NCI-H146 treated with DMSO at 0.1 percent for 48 hours (cell line): Measurements from ENCODE around the gene ULBP3.
"Not testable (repeated sequence)": the region's sequence is repeated elsewhere in the genome, so short reads cannot be mapped to it uniquely, and the experiment has no call there.

ENCODE experiments used
- DNase-seq: peaks from one replicate; lab custom pipeline; 2025; ENCODE audit not compliant: unreplicated experiment; lab: John Stamatoyannopoulos, UW

Gene ULBP3

DNA sequence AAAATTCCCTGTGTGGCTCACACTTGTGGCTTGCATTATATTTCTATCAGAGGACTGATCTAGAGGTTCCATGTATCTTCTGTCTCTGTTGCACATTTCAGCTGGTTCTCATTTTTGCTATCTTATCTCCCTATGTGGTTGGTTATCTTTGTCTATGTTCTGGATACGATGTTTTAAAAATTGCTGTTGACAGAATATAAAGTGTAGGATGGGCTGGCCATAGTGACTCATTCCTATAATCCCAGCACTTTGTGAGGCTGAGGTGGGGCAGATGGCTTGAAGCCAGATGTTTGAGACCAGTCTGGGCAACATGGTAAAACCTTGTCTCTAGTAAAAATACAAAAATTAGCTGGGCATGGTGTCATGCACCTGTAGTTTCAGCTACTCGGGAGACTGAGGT is 9.9 kb upstream of the ULBP3 start:
- no peak for DNase-seq

DNA sequence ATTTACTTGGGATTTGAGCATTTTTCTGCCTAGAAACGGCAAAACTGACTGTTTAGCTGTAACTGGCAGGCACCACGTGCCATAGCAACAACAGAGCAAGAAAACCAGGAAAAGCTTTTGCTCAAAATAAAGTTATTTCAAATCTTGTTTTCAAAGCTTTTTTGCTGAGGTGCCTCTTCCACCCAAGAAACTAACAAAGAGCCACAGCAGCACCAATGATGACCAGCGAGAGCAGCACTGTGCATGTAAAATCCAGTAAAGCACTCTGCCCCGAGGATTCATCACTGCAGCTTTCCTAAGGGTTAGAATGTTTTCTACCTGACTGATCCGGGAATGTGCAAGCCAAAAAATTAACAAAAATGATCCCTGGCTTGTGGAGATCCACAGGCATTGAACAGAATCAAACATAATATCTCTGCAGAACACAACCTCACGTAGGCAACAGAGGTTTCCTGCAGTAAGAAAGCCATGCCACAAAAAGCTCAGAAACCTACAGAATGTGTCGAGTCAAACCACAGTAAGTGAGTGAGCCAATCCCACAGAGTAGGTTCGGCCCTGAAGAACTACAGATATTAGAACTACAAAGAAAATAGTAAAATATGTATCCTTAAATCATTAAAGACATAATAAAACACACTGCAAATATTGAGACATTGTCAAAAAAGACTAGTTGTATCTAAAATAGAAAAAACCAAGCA is 7.4 kb upstream of the ULBP3 start:
- no peak for DNase-seq

DNA sequence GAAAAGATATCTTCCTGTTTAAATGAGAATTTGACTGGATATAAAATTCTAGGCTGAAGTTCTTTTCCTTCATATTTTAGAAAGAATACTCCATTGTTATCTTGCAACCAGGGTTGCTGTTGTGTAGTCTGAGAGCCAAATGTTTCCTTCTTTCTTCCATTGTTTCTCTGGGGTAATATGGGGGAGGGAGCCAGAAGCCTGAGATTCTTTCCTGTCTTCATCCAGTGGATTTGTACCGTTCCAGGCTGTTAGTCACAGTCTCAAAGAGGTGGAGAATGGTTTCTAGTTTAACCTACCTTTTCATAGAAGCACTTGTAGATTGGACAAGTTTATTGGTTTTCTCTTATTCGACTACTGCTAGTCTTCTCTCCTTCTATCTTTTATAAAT is 6.1 kb upstream of the ULBP3 start:
- no peak for DNase-seq

DNA sequence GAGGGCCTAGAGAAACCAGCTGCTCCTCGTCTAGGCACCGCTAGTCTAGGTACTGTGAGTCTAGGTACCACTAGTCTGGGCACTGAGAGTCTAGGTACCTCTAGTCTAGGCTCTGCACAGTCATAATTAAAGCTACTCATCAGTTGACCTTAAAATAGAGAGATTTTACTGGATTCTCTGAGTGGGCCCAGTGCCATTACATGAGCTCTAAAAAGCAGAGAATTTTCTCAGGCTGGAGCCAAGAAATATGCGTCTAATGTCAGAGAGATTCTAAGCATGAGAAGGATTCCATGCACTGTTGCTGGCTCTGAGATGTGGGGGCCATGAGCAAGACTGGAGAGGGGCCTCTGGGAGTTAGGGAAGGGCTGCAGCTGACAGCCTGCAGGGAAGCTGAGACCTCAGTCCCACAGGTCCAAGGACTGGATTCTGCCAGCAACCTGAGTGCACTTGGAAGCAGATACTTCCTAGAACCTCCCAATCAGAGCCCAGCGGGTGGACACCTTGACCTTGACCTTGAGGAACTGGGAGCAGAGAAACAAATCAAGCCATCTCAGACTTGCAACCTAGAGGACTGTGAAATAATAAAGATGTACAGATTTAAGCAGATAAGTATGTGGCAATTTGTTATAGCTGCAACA is 5.6 kb upstream of the ULBP3 start:
- not testable (repeated sequence) for DNase-seq

DNA sequence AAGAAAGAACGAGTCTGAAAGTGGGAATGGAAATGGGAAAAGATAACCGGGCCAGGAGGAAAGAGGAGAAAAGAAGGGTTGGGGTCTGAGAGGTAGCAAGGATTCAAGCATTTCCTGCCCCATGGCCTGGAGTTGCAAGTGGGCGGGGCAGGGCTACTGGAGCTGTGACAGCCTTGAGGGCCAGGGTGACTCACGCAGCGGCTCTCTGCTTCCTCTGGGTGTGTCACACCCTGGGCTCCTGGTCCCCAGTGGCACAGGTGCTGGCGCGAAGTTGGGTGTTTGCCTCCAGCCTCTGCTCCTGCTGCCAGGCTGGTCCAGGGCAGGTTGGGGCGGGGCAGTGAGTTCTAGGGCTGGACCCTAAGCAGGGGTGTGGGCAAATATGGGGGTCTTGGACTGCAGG is 3.3 kb upstream of the ULBP3 start:
- peak; percentile 16 for DNase-seq

DNA sequence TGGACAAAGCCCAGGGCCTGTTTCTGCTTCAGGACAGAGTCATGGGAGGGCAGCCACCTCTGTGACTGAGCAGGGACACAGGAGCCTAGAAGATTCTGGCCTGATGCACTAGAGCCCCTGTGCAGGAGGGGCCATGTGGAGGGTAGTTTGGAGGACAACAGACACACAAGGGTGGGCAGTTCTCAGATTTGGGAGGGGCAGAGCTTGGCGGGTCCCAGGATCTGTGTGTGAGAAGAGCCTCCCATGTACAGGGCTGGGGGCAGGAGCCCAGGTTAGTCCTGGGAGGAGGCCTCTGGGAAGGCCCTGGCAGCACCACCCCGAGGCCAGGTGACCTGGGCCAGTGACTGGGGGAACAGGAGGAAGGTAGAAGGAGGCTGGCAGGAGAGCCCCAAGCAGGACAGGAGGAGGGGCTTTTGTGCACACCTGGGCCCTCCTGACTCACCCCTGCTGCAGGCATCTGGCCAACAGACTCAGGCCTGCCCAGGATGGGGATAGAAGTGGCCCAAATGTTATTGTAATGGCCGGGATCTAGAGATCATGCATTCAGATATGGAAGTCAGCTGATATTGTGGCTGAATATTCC is 1.4 kb upstream of the ULBP3 start:
- DNase-seq = no peak

DNA sequence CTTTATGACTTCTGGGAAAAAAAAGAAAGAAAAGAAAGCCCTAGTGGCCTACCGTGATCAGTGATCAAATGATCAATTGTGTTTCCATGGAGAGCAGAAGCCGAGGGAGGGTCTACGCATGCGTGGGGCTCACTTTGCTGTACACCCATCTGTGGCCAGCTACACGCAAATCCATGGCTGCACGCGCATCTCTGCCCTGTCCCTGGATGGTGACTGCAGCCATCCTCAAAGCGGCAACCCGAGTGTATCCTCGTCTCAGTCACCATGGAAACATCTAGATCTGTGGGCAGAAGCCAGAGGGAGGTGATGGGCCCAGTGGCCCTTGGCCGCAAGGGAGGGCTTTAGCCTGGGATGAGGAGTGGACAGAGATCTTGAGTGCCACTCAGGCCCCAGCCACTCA is 785 bp upstream of the ULBP3 start:
- peak; percentile 92 for DNase-seq

DNA sequence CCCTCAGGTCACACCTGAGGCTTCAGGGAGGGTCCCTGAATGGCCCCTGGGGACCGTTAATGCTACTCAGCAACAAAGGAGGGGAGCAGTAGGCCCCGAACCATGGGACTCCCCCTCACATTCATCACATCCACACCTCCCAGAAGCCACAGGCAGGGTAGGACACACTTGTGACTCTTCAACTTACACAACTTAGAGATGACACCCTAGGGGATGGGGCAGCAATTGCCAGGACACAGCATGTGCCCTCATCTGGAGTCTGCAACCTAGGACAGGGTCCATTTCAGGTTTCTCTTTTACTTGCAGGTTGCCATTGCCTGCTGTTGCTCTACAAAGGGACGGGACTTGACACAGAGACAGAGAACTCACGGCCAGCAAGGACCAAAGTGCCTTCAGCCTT is 770 bp downstream of the ULBP3 start:
- DNase-seq = no peak

DNA sequence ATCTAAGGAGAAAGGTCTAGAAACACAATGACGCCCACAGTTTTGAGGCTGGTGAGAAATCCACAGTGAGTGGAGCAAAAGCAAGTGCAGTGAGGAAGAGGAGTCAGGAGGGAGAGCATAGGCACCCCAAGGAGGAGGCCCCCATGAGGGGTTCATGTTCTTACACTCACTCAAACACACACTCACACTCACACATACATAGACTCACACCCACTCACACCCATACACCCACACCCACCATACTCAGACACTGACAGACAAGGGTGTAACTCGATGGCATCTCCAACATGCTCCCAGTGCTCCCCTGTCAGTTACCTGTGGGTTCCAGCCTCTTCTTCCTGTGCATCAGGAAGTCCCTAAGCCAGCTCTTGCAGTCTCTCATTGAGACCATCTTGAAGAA is 3.8 kb downstream of the ULBP3 start:
- DNase-seq = no peak

DNA sequence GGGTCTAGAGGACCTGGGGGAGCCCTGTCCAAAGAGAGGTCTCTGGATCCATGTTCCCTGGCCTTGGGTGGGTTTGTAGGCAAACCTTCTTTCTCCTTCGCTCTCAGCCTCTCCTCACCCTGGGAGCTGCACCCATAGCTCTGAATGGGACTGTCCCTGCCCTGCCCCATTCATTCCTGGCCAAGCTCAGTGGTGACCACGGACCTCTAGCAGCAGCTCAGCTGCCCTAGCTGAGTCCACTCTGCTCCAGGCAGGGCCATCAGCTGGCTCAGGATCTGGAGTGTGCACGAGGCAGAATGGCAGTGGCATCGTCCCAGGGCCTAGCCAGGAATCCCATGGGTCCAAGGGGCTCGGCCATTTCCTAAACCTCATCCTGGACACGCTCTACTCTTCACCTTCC is 5.3 kb downstream of the ULBP3 start:
- DNase-seq = no peak

DNA sequence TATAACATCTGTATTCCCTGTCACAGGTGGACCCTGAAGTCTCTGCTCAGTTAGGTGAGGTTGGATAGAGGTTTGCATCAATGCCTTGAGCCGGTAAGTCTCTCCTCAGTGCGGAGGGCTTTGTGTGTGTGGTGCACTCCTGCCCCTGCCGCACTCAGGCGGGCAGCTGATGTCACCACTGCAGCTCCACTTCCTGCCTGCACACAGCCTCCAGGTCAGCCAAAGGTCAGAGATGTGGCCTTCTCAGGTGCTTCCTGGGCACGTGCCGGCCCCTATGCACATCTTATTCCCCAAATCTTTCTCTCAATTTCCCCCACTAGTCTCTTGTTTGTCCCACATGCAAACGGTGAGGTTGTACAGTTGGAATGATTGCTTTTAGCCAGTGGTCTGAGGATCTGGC is 8.9 kb downstream of the ULBP3 start:
- DNase-seq = not testable (repeated sequence)

DNA sequence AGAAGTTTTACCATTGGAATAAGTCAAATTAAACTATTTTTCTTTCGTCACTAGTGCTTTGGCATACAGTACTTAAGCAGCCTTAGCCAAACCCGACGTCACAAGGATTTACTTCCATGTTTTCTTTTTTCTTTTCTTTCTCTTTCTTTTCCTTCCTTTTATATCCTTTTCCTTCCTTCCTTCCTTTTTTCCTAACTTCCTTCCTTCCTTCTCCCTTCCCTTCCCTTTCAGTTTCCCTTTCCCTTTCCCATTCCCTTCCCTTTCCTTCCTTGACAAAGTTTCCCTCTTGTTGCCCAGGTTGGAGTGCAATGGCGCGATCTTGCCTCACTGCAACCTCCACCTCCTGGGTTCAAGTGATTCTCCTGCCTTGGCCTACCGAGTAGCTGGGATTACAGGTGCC is 9.9 kb downstream of the ULBP3 start:
- DNase-seq = no peak

DNA sequence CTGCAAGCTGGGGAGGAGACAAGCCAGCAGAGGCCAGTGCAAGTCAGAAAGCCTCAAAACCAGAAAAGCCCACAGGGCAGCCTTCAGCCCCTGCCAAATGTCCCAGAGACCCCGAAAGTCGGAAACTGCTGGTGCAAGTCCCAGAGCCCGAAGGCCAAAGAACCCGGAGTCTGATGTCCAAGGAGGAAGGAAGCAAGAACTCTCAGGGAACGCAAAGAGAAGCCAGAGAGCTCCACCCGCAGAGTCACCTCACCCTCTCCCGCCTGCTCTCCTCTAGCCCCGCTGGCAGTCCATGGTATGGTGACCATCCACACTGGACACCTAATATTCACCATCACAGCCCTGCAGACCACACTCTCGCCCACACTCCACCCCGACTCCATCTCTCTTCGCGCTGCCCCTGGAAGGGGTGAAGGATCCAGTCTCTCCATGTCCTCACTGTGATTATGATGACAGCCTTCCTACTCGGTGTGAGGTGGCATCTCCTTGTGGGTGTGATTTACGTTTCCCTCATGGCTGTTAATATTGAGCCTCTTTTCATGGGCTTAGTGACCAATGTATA is 10.6 kb downstream of the ULBP3 start:
- no peak for DNase-seq

DNA sequence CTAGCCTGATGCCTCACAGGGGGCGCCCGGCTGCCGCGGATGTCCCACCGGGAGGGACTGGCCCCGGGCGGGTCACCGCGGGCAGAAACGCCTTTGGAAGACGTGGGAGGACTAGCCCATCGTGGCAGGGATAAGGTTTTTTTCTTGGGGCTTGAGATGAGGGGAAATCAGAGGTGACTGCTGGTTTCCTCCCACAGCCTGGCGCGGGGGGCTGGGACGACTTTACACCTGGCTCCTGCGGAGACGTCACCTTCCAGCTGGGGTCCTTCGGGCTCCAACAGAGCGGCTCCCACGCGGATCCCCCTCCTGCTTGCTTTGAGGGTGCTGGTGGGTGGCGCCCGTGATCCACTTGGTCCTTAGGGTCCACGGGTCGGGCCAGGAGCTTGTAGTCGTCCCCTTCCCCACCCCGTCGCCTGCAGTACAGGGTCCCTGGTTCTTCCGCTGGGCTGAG is 11.4 kb downstream of the ULBP3 start:
- no peak for DNase-seq

DNA sequence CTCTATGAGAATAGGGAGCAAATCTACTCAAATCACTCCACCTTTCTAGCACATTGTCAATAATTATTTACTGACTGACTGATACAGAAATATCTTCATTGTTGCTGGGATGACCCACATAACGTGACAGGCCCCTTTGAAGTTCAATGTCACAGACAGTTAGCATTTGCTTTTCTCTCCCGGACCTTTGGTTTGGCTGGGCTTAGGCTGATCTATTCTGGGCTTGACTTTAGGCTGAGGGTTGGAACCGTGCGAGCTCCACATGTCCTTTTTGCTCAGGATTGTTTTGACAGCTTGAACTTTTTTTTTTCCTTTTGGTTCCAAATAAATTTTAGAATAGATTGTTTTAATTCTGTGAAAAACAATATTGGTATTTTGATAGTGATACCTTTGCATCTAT is 12.0 kb downstream of the ULBP3 start:
- DNase-seq = no peak

DNA sequence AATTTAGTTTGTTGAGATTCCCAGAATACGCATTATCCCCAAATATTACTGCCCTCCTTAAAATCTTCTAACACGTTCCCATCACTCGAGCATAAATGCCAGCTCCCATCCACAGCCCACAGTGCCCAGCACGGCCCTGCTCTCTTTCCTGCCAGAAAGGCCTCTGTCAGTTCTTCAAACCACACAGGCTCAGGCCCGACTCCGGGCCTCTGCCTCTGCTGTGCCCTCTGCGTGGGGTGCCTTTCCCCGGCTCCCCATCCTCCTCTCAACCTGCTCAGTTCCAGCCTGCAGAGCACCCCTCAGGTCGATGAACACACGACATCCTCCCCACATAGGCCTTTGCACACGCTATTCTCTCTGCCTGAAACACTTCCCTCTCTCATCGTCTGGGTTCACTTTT is 12.8 kb downstream of the ULBP3 start:
- DNase-seq = no peak

DNA sequence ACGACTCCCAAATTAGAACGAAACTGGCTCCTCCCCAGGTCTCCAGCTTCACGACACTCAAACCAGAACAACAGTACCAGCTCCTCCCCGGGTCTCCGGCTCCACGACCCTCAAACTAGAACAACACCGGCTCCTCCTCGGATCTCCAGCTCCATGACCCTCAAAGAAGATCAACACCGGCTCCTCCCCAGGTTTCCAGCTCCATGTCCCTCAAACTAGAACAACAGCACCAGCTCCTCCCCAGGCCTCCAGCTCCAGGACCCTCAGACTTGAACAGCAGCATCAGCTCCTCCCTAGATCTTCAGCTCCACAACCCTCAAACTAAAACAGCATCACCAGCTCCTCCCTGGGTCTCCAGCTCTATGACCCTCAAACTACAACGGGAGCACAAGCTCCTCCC is 13.8 kb downstream of the ULBP3 start:
- no peak for DNase-seq

DNA sequence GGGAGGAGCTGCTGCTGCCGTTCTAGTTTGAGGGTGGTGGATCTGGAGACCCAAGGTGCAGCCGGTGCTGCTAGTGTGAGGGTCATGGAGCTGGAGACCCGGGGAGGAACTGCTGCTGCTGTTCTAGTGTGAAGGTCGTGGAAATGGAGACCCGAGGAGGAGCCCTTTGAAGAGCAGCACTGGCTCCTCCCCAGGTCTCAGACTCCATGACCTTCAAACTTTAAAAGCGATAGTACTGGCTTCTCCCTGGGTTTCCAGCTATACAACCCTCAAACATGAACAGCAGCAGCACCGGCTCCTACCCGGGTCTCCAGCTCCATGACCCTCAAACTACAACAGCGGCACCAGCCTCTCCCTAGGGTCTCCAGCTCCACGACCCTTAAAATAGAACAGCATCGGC is 15.5 kb downstream of the ULBP3 start:
- no peak for DNase-seq

DNA sequence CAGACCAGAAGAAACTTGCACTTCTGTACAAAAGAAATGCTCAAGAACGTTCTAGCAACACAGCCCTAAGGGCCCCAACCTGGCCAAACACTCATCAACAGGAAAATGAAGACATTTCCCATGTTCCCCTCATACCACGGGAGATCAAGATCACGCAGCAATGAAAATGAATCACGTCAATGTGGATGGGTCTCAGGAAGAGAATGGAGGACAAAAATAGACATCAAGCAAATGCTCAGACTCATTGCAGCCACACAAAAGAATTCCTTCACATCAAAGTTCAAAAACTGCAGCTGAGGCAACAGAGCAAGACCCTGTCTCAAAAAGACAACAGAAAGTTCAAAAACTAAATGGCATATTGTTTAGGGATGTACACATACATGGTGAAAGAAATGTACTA is 18.1 kb downstream of the ULBP3 start:
- no peak for DNase-seq

DNA sequence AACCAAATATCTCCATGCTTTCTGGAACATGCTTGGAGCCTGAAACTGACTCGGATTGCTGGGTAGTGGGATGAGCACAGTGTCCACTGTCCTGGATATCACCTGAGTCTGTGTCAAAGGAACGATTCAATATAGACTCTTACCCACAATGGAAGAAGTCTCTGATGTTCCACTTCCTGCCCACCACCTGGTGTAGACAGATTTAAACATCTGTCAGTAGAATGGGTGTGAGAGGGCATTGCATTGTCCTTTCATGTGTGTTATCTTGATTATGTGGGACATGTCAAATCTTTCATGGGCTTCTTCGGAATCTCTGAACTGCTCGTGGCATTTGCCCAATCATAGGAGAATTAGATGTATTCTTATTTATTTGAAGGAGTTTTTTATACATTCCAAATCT is 20.8 kb downstream of the ULBP3 start:
- DNase-seq = no peak

DNA sequence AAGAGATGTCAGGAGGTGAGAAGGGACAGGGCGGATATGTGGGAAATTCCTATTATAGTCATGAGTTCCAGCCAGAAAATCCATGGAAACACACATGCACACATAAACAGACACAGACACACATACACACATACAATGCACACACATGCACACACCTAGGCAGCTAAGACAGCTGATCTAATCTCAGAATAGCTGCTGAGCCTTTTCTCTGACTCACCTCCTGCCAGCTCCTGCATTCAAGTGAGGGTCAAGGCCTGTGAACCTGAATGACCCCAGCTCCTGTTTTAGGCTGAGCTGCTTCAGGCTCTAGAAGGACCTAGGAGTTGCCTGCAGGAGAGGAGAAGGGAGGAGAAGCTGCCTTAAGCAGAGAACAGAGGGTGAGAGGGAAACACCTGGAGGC is 22.0 kb downstream of the ULBP3 start:
- no peak for DNase-seq

DNA sequence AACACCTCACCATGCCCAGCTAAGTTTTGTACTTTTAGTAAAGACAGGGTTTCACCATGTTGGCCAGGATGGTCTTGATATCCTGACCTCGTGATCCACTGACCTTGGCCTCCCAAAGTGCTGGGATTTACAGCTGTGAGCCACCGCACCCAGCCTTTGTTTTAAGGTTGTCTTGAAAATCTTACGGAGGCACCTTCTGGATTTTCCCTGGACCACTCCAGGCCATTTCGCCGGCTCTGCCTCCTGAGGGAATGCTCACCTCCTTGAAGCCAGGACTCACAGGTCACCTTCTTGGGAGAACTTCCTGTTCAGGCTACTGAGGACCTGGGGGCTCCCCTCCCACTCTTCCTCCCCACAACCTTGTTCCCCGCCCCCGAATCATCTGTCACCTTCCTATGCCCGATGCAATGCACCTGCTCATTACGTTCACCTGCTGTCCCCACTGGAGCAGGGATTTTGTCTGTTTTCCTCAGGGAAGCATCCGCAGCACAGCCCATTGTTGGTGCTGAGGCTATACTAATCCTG is 24.2 kb downstream of the ULBP3 start:
- DNase-seq = no peak
